Bronchial epithelial cell (primary cell): Measurements from ENCODE around the gene MDFIC2. TPM values are rescaled to one million over a fixed set of nuclear protein-coding genes. Genes with fewer than 3 reads are reported as not detected.

Experiments
- DNase-seq: peaks from one replicate; pipeline ENCODE4 v3.0.0-alpha.2; 2010; ENCODE audit warnings: low read depth
- FAIRE-seq: peaks from 2 replicates; lab custom pipeline; 2011; peaks lifted over from hg19 to GRCh38; lab: Jason Lieb, UNC
- H3K27me3 ChIP-seq: 2 replicates; pipeline ENCODE4 v1.5.1; 2011; ENCODE audit warnings: low read length; ENCODE audit not compliant: control insufficient read depth, insufficient read depth
- H3K36me3 ChIP-seq: 2 replicates; pipeline ENCODE4 v1.5.1; 2011; ENCODE audit warnings: low read length; ENCODE audit not compliant: control insufficient read depth, insufficient read depth
- H3K4me3 ChIP-seq: 2 replicates; pipeline ENCODE4 v1.5.1; 2011; ENCODE audit warnings: mild to moderate bottlenecking, low read depth, low read length, control low read depth
- CTCF ChIP-seq: IDR thresholded peaks from 2 replicates; pipeline ENCODE4 v1.5.1; 2011; ENCODE audit warnings: mild to moderate bottlenecking, moderate library complexity, low read length, control low read depth, inconsistent platforms; ENCODE audit not compliant: insufficient read depth, severe bottlenecking
- total RNA-seq: library from RNA; depleted of rRNA; stranded (reverse); fragments of >200 nt; gene quantifications from 2 replicates; pipeline ENCODE4 v1.2.1, GENCODE V29; 2014

The MDFIC2 gene
- total RNA-seq, 1 donor from 2014 or later, result not detected

DNA sequence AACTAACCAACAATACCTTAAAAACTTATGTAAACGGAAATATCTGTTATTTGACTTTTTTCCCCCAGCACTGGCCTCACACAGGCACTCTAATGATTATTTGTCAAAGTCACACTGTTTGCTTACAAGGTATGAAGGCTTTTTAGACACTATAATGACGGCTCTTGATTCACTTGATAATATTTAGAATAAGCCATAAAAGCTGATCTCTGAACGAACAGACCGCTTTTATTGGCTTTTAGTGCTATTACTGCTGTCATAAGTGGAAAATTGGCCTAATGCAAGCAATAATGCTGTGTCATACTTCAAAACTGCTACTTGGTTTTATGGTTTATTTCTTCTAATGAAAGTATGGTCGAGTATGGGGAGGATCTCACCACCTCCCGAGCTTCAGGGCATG, 35.1 kb downstream of the MDFIC2 start:
- DNase-seq (no peak), FAIRE-seq (no peak)
- no peaks in the 10 kb centered on the region for H3K36me3 ChIP-seq
- no peaks in the 10 kb centered on the region for H3K27me3 ChIP-seq
- H3K4me3 ChIP-seq, result no peak overlapping the region
- no peak for TF ChIP-seq CTCF

DNA sequence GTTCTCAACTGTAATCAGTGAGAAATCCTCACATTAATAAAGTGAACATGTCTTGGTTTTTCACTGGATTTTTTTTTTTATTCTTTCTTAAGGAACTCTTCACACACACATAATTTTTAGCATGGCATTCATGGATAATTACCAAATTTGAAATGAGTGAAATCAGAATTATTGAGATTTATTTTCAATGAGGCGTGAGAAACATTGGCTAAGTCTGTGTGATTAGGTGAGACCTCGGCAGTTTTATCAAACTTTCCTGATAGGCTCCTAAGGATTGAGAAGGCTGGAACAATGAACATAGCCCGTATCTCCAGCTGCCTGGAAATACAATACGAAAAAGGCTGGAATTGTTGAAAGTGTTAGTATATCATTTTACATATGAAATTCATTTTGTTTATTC, 35.5 kb downstream of the MDFIC2 start:
- no peak for TF ChIP-seq CTCF
- no peak for DNase-seq
- Histone ChIP-seq H3K27me3 (no peaks in the 10 kb centered on the region), H3K4me3 (no peak overlapping the region), H3K36me3 (no peaks in the 10 kb centered on the region)
- FAIRE-seq, result no peak

DNA sequence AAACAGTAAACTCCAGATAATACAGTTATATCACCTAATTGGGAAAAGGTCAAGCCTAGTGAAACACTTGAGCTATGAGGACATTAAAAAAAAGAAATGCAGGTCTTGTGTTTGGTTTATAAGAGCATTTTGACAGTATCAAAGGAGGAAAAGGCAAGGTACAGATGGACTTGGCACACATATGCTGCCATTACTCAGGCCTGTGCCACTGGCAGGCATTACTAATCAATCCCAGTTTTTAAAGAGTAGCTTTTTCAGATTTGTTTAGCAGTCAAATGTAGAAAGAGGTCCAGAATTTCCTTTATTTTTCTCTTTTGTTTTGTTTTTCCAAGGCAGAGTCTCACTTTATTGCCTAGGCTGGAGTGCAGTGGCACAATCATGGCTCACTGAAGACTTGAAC, 38.9 kb downstream of the MDFIC2 start:
- DNase-seq (no peak), FAIRE-seq (no peak)
- TF ChIP-seq CTCF, result no peak
- H3K36me3 ChIP-seq, result no peaks in the 10 kb centered on the region
- H3K4me3 ChIP-seq, result no peak overlapping the region
- H3K27me3 ChIP-seq, result no peaks in the 10 kb centered on the region

DNA sequence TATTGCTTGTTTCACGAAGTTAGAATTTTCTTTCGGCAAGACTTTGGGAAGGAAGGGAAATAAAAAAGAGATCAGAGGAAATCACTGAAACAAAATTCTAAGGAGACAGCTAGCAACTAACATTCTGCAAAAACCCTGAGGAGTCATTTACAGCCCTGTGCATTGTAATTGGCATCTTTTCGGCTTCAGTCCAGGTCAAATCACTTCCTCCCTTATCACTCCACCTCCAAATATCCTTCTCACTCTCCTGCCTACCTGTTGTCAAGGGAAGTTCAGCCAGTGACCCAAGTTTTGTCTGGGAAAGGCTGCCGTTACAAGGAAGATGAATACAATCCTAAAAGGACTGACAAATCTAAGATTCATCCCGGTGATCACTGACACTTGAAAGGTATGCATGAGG, 39.6 kb downstream of the MDFIC2 start:
- H3K36me3 ChIP-seq, result no peaks in the 10 kb centered on the region
- H3K27me3 ChIP-seq, result no peaks in the 10 kb centered on the region
- TF ChIP-seq CTCF, result no peak
- no peak for DNase-seq
- H3K4me3 ChIP-seq, result no peak overlapping the region
- FAIRE-seq, result no peak

DNA sequence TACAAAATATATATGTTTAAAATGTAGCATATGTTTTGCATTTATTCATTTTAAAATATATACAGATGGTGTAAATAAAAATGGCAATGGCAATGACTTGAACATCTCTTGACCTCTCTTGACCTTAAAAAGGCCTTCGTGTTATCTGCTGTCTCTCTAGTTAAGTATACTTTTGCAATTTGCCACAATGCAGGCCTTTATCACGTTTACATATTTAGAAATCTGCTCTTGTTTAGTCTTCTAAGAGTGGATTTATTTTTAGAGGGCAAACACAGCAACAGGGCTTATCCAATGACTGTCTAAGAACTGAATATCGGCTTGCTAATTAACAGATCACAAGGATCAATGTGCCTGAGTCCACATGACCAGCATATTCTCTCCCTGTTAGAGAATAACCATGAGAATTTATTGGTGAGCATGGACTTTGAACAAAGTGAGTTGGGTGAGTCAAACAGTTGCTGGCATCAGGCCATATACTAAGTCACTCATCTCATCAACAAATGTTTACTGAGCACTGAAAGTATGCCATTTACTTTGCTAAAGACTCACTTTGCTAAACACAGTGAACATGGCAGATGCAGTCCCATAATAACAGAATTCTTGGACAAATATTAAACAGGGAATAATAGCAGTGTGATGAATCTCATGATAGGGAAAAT, 48.2 kb downstream of the MDFIC2 start:
- Histone ChIP-seq H3K36me3 (no peaks in the 10 kb centered on the region), H3K27me3 (no peaks in the 10 kb centered on the region), H3K4me3 (no peak overlapping the region)
- no peak for TF ChIP-seq CTCF
- DNase-seq, result peak; percentile 79
- FAIRE-seq, result no peak

DNA sequence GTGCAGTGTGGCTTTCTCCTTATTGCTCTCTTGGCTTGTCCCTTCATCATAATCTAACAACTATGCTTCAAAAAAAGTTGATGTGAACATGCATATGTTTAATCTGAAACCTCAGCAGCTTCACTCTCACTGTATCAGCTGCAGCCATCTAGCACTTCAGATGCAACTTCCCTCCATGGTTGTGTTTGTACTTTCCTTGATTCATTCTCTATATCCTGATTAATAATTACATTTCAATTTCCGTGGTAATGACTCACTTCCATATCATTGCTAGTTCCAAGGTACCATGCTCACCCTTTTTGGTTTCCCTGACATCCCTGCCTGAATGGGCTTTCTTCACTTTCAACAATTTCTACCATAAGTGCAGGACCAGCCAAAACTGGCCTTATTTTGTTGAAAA, 51.2 kb downstream of the MDFIC2 start:
- TF ChIP-seq CTCF, result no peak
- no peak for FAIRE-seq
- H3K4me3 ChIP-seq, result no peak overlapping the region
- H3K27me3 ChIP-seq, result no peaks in the 10 kb centered on the region
- peak; percentile 48 for DNase-seq
- H3K36me3 ChIP-seq, result no peaks in the 10 kb centered on the region
